Upper lobe of left lung (tissue), 6 donors: ENCODE measurements around the gene C22orf15. TPM values are rescaled to one million over a fixed set of nuclear protein-coding genes. Genes with fewer than 3 reads are reported as not detected.

Source experiments
- ATAC-seq, 2 donors: fragments of 200-7000 bp; cut with Tn5 transposase; one replicate each; pipeline ENCODE4 v1.9.1; 2022; ENCODE audit warnings: mild to moderate bottlenecking in 2 of 2, moderate library complexity in 2 of 2; ENCODE audit not compliant: low FRiP score in 2 of 2
- DNase-seq, 2 donors: peaks; one replicate each; pipeline ENCODE4 v3.0.0-alpha.2; 2019 to 2020
- H3K27ac ChIP-seq, 4 donors: fragments of 200-600 bp; sonication (generic); one replicate each; pipeline ENCODE4 v1.5.1; 2016 to 2019
- H3K27me3 ChIP-seq, 4 donors: fragments of 200-600 bp; sonication (generic); one replicate each; pipeline ENCODE4 v1.5.1; 2017 to 2019
- H3K36me3 ChIP-seq, 4 donors: fragments of 200-600 bp; sonication (generic); one replicate each; pipeline ENCODE4 v1.5.1; 2016 to 2019
- H3K4me1 ChIP-seq, 4 donors: fragments of 200-600 bp; sonication (generic); one replicate each; pipeline ENCODE4 v1.5.1; 2018 to 2019
- H3K4me3 ChIP-seq, 4 donors: fragments of 200-600 bp; sonication (generic); one replicate each; pipeline ENCODE4 v1.5.1; 2017 to 2019; ENCODE audit warnings: mild to moderate bottlenecking in 2 of 4, moderate library complexity in 1 of 4
- H3K9me3 ChIP-seq, 4 donors: fragments of 200-600 bp; sonication (generic); one replicate each; pipeline ENCODE4 v1.5.1; 2018 to 2019
- EP300 ChIP-seq, 4 donors: sonication (generic); formaldehyde crosslinking; IDR thresholded peaks; one replicate each; pipeline ENCODE4 v1.5.1; 2017; ENCODE audit warnings: antibody characterized with exemption in 4 of 4, control low read depth in 2 of 4
- POLR2A ChIP-seq, 4 donors: fragments of 450-650 bp; IDR thresholded peaks; one replicate each; pipeline ENCODE4 v1.5.1; 2016 to 2017; ENCODE audit warnings: antibody characterized with exemption in 4 of 4, mild to moderate bottlenecking in 2 of 4
- POLR2AphosphoS5 ChIP-seq, 2 donors: sonication (generic); formaldehyde crosslinking; IDR thresholded peaks; one replicate each; pipeline ENCODE4 v1.5.1; 2017; ENCODE audit warnings: antibody characterized with exemption in 2 of 2
- WGBS, 2 donors: methylation state at CpG; one replicate each; pipeline ENCODE4 v1.1.5; 2017 to 2018; 5-methylcytosine and 5-hydroxymethylcytosine counted together
- total RNA-seq, 6 donors: library from RNA; depleted of rRNA in 4 of 6; stranded (reverse); fragments of >200 nt in 4 of 6; gene quantifications; one replicate each; pipeline versions ENCODE4 v1.1.0 to v1.2.1, GENCODE V29; 2016 to 2021
- TF ChIP-seq, protein P1 (sequence below), 6 experiments: fragments of 450-650 bp in 4 of 6; fragments of 200-600 bp in 2 of 6; sonication (generic) in 2 of 6; IDR thresholded peaks; one replicate each; pipeline ENCODE4 v1.5.1; 2016 to 2019; ENCODE audit warnings: antibody characterized with exemption in 6 of 6
- donor health status: DM: no; HTN: no; CAD: no; lungs with moderate emphysema.
- donor health status: DM: no; HTN: yes; CAD: no; lungs with severe emphysema.

The C22orf15 gene
- total RNA-seq, 6 donors from 2014 or later, result 0.29 to 7.3 (median 4.6) TPM

DNA sequence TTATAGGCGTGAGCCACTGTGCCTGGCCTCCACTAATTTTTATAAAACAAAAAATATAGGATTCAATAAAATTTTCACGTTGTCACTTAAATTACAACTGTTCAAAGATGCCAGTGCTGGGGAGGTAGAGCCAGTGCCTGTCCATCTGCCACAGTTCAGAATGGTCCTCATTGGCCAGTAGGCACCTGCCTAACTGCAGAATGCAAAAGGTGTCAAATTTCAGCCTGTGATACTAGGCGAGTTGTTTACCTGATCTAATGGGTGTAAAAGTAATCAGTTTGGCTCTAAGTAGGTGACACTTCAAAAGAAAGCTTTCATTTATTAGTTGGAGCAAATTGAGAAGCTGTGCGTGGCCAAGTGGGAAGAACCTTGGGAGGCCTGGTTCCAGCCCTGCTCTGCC is 26.3 kb downstream of the C22orf15 start:
- ATAC-seq (no peak), DNase-seq (no peak)
- no peak for TF ChIP-seq POLR2AphosphoS5 (IDR thresholded peaks at IDR 0.05)
- no peak for TF ChIP-seq POLR2A (IDR thresholded peaks at IDR 0.05)
- no peak for TF ChIP-seq EP300 (IDR thresholded peaks at IDR 0.05)
- TF ChIP-seq, protein P1, sequence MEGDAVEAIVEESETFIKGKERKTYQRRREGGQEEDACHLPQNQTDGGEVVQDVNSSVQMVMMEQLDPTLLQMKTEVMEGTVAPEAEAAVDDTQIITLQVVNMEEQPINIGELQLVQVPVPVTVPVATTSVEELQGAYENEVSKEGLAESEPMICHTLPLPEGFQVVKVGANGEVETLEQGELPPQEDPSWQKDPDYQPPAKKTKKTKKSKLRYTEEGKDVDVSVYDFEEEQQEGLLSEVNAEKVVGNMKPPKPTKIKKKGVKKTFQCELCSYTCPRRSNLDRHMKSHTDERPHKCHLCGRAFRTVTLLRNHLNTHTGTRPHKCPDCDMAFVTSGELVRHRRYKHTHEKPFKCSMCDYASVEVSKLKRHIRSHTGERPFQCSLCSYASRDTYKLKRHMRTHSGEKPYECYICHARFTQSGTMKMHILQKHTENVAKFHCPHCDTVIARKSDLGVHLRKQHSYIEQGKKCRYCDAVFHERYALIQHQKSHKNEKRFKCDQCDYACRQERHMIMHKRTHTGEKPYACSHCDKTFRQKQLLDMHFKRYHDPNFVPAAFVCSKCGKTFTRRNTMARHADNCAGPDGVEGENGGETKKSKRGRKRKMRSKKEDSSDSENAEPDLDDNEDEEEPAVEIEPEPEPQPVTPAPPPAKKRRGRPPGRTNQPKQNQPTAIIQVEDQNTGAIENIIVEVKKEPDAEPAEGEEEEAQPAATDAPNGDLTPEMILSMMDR (IDR thresholded peaks at IDR 0.05), result no peak
- WGBS, 2 donors, result 75 to 82% methylated on average over 4 of the region's 4 CpGs
- no peak overlapping the region for H3K4me3 ChIP-seq
- no peak overlapping the region for H3K27ac ChIP-seq
- H3K27me3 ChIP-seq, result no peaks in the 10 kb centered on the region
- peaks cover 22 to 35% (median 22%) of the 10 kb centered on the region in 4 donors for H3K4me1 ChIP-seq
- H3K36me3 ChIP-seq, result peaks cover 0 to 25% (median 12%) of the 10 kb centered on the region in 4 donors
- H3K9me3 ChIP-seq, result no peaks in the 10 kb centered on the region

DNA sequence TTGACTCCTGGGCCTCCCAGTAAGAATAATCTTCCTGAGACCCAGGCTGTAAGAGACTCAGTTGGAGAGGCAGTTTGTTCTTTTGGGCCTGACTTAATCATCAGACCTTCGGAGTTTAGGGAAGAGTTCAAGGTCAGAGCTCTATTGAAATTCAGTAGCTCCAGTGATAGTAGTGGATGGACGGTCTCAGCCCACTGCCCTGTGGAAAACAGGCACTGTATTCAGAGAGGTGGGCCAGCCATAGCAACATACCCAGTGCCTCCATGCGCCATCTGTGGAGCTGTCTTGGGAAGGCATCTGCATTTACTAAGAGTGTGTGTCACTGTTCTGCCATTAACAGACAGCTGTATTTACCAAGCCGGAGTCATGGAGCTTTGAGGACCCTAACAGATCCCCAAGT is 26.8 kb downstream of the C22orf15 start:
- ATAC-seq (no peak), DNase-seq (no peak)
- H3K4me3 ChIP-seq, result no peak overlapping the region
- TF ChIP-seq, protein P1 (IDR thresholded peaks at IDR 0.05), result no peak
- TF ChIP-seq POLR2A (IDR thresholded peaks at IDR 0.05) (no peak), POLR2AphosphoS5 (IDR thresholded peaks at IDR 0.05) (no peak), EP300 (IDR thresholded peaks at IDR 0.05) (no peak)
- 85 to 89% methylated on average over 4 of the region's 4 CpGs for WGBS, 2 donors
- H3K27me3 ChIP-seq, result no peaks in the 10 kb centered on the region
- peaks cover 0 to 31% (median 18%) of the 10 kb centered on the region in 4 donors for H3K36me3 ChIP-seq
- H3K9me3 ChIP-seq, result no peaks in the 10 kb centered on the region
- H3K4me1 ChIP-seq, result peaks cover 22 to 35% (median 22%) of the 10 kb centered on the region in 4 donors
- H3K27ac ChIP-seq, result no peak overlapping the region

DNA sequence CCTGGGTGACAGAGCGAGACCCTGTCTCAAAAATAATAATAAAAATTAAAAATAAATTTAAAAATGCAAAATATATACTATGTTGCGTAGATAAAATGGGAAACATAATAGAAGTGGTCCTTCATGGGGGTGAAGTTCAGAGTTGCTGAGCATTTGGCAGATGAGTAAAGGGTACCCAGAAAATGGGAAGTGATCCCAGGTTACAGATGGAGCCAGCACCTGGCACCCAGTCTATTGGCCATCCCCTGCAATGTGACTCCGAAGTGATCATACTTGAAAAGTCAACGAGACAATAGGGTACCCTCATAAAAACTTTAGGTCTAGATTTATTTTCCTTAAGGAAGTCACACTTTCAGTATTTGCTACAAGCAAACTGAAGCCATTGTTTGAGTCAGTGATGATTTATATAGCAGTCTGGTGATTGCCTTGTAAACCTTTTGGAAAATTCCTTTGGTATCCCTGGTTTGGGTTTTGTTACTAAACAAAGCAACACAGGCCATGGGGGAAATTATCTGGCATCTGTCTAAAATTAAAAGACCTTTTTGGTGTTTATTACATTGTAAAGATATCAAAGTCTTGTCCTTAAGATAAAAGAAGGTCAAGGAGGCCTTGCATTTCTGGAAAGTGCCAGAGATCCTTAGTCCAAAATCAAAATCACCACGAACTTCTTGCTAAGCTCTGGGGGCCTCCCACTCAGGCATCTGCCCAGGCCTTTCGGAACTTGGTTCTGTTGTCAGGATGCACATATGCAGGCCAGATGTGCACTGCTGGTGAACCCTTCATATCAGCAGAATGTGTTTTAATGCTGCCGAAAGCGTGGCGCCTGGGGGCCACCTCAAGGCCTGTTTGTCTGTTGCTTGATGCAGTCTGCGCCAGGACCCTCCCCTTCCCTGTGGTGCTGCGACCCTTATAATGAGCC is 28.3 kb downstream of the C22orf15 start:
- Histone ChIP-seq H3K36me3 (peaks cover 0 to 45% (median 31%) of the 10 kb centered on the region in 4 donors), H3K9me3 (no peaks in the 10 kb centered on the region), H3K27ac (no peak overlapping the region), H3K4me1 (peaks cover 21 to 33% (median 22%) of the 10 kb centered on the region in 4 donors), H3K4me3 (no peak overlapping the region), H3K27me3 (no peaks in the 10 kb centered on the region)
- DNase-seq, result no peak
- WGBS, 2 donors, result 55 to 75% methylated on average over 7 to 11 of the region's 11 CpGs
- TF ChIP-seq, protein P1 (IDR thresholded peaks at IDR 0.05), result no peak
- TF ChIP-seq POLR2A (IDR thresholded peaks at IDR 0.05) (no peak), POLR2AphosphoS5 (IDR thresholded peaks at IDR 0.05) (no peak), EP300 (IDR thresholded peaks at IDR 0.05) (no peak)
- peak in 1 of 2 donors; percentile 45 for ATAC-seq

DNA sequence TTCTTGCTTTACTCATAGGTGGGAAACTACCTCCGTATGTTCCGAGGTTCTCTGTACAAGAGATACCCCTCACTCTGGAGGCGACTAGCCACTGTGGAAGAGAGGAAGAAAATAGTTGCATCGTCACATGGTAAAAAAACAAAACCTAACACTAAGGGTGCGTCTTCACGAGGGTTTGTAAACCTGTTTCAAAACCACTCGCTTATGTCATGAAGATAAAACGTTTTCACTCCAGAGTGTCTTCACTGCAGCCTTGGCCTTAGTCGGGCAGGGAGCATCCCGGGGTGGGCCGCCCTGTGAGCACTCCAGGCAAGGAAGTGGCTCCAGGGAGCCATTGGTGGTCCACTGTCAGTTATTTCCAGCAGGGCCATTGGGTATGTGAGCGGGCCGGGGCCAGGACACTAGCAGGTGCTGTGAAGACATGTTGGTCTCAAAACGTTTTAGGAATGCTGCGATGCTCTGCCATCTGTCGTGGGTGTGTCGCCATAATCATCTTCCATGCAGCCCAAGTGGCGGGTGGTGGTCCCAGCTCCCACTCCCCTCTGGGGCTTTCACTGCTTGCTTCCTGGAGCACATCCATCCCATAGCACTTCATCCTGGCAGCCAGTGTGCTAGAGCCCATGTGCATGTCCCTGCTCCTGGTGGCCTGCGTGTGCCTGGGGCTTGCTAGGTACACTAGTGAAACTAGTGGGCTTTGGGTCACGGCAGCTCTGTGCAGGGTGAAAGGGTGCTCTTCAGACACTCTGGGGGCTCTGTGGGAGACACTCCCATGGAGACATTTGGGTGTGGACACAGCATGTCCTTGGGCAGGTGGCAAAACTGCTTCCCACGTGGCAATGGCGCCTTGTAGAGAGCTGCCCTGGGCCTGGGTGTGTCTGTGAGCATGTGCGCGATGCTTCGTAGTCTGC is 29.2 kb downstream of the C22orf15 start:
- no peaks in the 10 kb centered on the region for H3K9me3 ChIP-seq
- no peak for ATAC-seq
- 91% methylated on average over 14 to 25 of the region's 25 CpGs for WGBS, 2 donors
- H3K27me3 ChIP-seq, result no peaks in the 10 kb centered on the region
- H3K4me1 ChIP-seq, result peaks cover 15 to 27% (median 17%) of the 10 kb centered on the region in 4 donors
- H3K4me3 ChIP-seq, result no peak overlapping the region
- H3K36me3 ChIP-seq, result peaks cover 0 to 52% (median 38%) of the 10 kb centered on the region in 4 donors
- TF ChIP-seq POLR2A (IDR thresholded peaks at IDR 0.05), result no peak
- no peak for TF ChIP-seq POLR2AphosphoS5 (IDR thresholded peaks at IDR 0.05)
- TF ChIP-seq, protein P1 (IDR thresholded peaks at IDR 0.05), result no peak
- no peak for TF ChIP-seq EP300 (IDR thresholded peaks at IDR 0.05)
- no peak for DNase-seq
- H3K27ac ChIP-seq, result no peak overlapping the region
